Endothelial cell of umbilical vein (primary cell): Measurements from ENCODE around the gene NEMP2.

ENCODE experiments used
- CTCF ChIP-seq, 2 donors: IDR thresholded peaks; 1 replicate in 1 of 2; 2 replicates in 1 of 2; pipeline ENCODE4 v1.5.1; 2011; ENCODE audit warnings: low read length in 2 of 2, mild to moderate bottlenecking in 2 of 2, moderate library complexity in 2 of 2, control low read depth in 1 of 2, inconsistent platforms in 1 of 2, low read depth in 1 of 2; ENCODE audit not compliant: insufficient read depth in 1 of 2; ENCODE audit errors: extremely low read depth in 1 of 2
- EZH2 ChIP-seq: IDR thresholded peaks from 2 replicates; pipeline ENCODE4 v1.6.1; 2012; ENCODE audit warnings: borderline replicate concordance, low read depth, mild to moderate bottlenecking, moderate library complexity, low read length, inconsistent platforms; ENCODE audit not compliant: severe bottlenecking
- JUN ChIP-seq: IDR thresholded peaks from 2 replicates; pipeline ENCODE4 v1.6.1; 2011; ENCODE audit warnings: borderline replicate concordance, low read depth; ENCODE audit not compliant: insufficient read length, insufficient read depth
- MAX ChIP-seq: IDR thresholded peaks from 2 replicates; pipeline ENCODE4 v1.6.1; 2011; ENCODE audit not compliant: insufficient read depth, insufficient read length
- POLR2A ChIP-seq: IDR thresholded peaks from 2 replicates; pipeline ENCODE4 v1.6.1; 2012; ENCODE audit warnings: low read depth, mild to moderate bottlenecking, control low read depth, low read length

GRCh38 chr2:190467575-190468083 lies 66.9 kb downstream of the NEMP2 start:
- TF ChIP-seq CTCF (IDR thresholded peaks at IDR 0.05; ENCODE audit: extremely low read depth in 1 of 2, insufficient read depth in 1 of 2, low read depth in 1 of 2, low read length in 2 of 2) (no peak), POLR2A (no peak), MAX (no peak), EZH2 (no peak), JUN (no peak)
